Epithelial cell of esophagus (primary cell): ENCODE measurements around the gene CATSPERB.
A peak's percentile ranks its signal among the peaks of the same experiment; 100 is the strongest.
"Not testable (repeated sequence)": the region's sequence is repeated elsewhere in the genome, so short reads cannot be mapped to it uniquely, and the experiment has no call there.

Experiments used
- DNase-seq: peaks from one replicate; pipeline ENCODE4 v3.0.0; 2010; ENCODE audit warnings: low read depth
- H3K4me3 ChIP-seq: 2 replicates; pipeline ENCODE4 v1.5.1; 2011; ENCODE audit warnings: mild to moderate bottlenecking, low read length, control low read depth
- CTCF ChIP-seq: IDR thresholded peaks from 2 replicates; pipeline ENCODE4 v1.5.1; 2011; ENCODE audit warnings: low read depth, mild to moderate bottlenecking, low read length, control low read depth, inconsistent platforms; ENCODE audit not compliant: insufficient read depth; ENCODE audit errors: missing control alignments

The CATSPERB gene

GRCh38 chr14:91750634-91751198 is 18.8 kb upstream of the CATSPERB start:
- no peak overlapping the region for H3K4me3 ChIP-seq
- DNase-seq: no peak
- no peak for TF ChIP-seq CTCF

GRCh38 chr14:91749868-91750267 is 18.0 kb upstream of the CATSPERB start:
- no peak overlapping the region for H3K4me3 ChIP-seq
- TF ChIP-seq CTCF: no peak
- no peak for DNase-seq

- DNase-seq: no peak
- H3K4me3 ChIP-seq: no peak overlapping the region
- TF ChIP-seq CTCF: no peak
Observed at GRCh38 chr14:91748049-91748448, 16.2 kb upstream of the CATSPERB start.

- H3K4me3 ChIP-seq: no peak overlapping the region
- TF ChIP-seq CTCF: no peak
- peak; percentile 37 for DNase-seq
Observed at GRCh38 chr14:91745344-91745743, 13.5 kb upstream of the CATSPERB start.

- DNase-seq: peak; percentile 84
- no peak for TF ChIP-seq CTCF
- no peak overlapping the region for H3K4me3 ChIP-seq
Observed at GRCh38 chr14:91744068-91744480, 12.2 kb upstream of the CATSPERB start.

- H3K4me3 ChIP-seq: no peak overlapping the region
- TF ChIP-seq CTCF: no peak
- no peak for DNase-seq
Observed at GRCh38 chr14:91743305-91743653, 11.4 kb upstream of the CATSPERB start.

- no peak for TF ChIP-seq CTCF
- no peak overlapping the region for H3K4me3 ChIP-seq
- DNase-seq: no peak
Observed at GRCh38 chr14:91742621-91743304, 10.9 kb upstream of the CATSPERB start.

- not testable (repeated sequence) for DNase-seq, H3K4me3 ChIP-seq
Observed at GRCh38 chr14:91739867-91740266, 8.0 kb upstream of the CATSPERB start.
